ENCODE results near the gene ZNF879.

Gene ZNF879

DNA sequence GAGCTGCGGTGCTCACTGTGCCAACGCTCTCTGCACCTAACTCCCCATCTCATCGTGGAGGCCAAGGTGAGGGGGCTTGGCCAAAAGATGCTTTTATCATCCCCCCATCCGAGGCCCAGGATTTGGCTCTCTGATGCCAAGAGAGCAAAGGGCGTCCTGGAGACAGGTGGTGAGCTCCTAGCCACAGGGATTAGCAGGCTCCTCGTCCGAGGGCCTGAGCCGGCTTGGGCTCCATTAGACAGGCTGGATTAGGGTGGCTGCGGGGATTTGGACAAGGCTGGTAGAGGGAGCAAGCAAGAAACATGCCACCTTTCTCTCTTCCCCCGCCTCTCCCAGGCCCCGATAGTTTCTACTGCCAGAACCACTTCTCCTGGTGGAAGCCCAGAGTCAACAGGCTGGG lies 27.4 kb upstream of the ZNF879 start:
- Histone ChIP-seq H3K9me3 (ENCODE audit: insufficient read depth, low read depth, low read length) (no peaks in the 10 kb centered on the region), H3K36me3 (ENCODE audit: insufficient read depth, low read length) (no peaks in the 10 kb centered on the region), H2AFZ (ENCODE audit: low read length) (no peak overlapping the region), H4K20me1 (ENCODE audit: insufficient read depth, low read length, poor library complexity, severe bottlenecking) (no peaks in the 10 kb centered on the region), H3F3A (ENCODE audit: low read depth) (no peaks in the 10 kb centered on the region), H3K4me3 (ENCODE audit: low read length, poor library complexity, severe bottlenecking) (no peak overlapping the region), H3K4me1 (ENCODE audit: insufficient read depth, low read length, poor library complexity, severe bottlenecking) (no peaks in the 10 kb centered on the region), H3K27me3 (ENCODE audit: insufficient read depth, low read length, poor library complexity, severe bottlenecking) (no peaks in the 10 kb centered on the region), H3K9ac (ENCODE audit: low read depth, low read length, poor library complexity, severe bottlenecking) (no peak overlapping the region), H3K79me2 (ENCODE audit: insufficient read depth, low read length) (no peaks in the 10 kb centered on the region), H3K9me2 (replicated peaks; ENCODE audit: low read depth, low read length) (no peaks in the 10 kb centered on the region), H3K4me2 (ENCODE audit: low read depth, low read length, poor library complexity, severe bottlenecking) (no peak overlapping the region)
- TF ChIP-seq, protein P1, sequence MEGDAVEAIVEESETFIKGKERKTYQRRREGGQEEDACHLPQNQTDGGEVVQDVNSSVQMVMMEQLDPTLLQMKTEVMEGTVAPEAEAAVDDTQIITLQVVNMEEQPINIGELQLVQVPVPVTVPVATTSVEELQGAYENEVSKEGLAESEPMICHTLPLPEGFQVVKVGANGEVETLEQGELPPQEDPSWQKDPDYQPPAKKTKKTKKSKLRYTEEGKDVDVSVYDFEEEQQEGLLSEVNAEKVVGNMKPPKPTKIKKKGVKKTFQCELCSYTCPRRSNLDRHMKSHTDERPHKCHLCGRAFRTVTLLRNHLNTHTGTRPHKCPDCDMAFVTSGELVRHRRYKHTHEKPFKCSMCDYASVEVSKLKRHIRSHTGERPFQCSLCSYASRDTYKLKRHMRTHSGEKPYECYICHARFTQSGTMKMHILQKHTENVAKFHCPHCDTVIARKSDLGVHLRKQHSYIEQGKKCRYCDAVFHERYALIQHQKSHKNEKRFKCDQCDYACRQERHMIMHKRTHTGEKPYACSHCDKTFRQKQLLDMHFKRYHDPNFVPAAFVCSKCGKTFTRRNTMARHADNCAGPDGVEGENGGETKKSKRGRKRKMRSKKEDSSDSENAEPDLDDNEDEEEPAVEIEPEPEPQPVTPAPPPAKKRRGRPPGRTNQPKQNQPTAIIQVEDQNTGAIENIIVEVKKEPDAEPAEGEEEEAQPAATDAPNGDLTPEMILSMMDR (conservative IDR thresholded peaks at IDR 0.05; ENCODE audit: low read length): no peak
- TF ChIP-seq EZH2phosphoT487 (IDR thresholded peaks at IDR 0.05; ENCODE audit: borderline replicate concordance): no peak

DNA sequence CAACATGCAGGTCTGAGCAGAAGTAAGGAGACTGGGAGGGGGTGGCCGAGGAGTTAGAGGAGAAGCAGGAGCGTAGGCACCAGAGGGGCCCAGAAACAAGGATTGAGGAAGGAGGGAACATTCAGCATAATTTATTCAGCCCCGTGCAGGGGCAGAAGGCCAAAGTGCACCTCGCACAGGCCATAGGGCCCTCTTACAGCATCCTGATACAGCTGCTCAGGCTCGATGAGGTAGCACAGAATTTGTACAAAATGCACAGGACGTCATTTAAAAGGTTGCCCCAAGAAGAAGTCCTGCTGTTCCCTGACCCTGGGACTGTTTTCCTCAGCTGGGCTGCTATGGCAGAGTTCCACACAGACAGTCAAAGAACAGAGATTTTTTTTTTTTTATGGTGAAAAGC lies 26.4 kb upstream of the ZNF879 start:
- H3K9me2 ChIP-seq (replicated peaks; ENCODE audit: low read depth, low read length): no peaks in the 10 kb centered on the region
- no peak overlapping the region for H3K9ac ChIP-seq (ENCODE audit: low read depth, low read length, poor library complexity, severe bottlenecking)
- H3K36me3 ChIP-seq (ENCODE audit: insufficient read depth, low read length): no peaks in the 10 kb centered on the region
- no peaks in the 10 kb centered on the region for H3F3A ChIP-seq (ENCODE audit: low read depth)
- no peaks in the 10 kb centered on the region for H3K4me1 ChIP-seq (ENCODE audit: insufficient read depth, low read length, poor library complexity, severe bottlenecking)
- no peak overlapping the region for H2AFZ ChIP-seq (ENCODE audit: low read length)
- no peak overlapping the region for H3K4me2 ChIP-seq (ENCODE audit: low read depth, low read length, poor library complexity, severe bottlenecking)
- H4K20me1 ChIP-seq (ENCODE audit: insufficient read depth, low read length, poor library complexity, severe bottlenecking): no peaks in the 10 kb centered on the region
- H3K79me2 ChIP-seq (ENCODE audit: insufficient read depth, low read length): no peaks in the 10 kb centered on the region
- H3K27me3 ChIP-seq (ENCODE audit: insufficient read depth, low read length, poor library complexity, severe bottlenecking): no peaks in the 10 kb centered on the region
- TF ChIP-seq EZH2phosphoT487 (IDR thresholded peaks at IDR 0.05; ENCODE audit: borderline replicate concordance): no peak
- TF ChIP-seq, protein P1 (conservative IDR thresholded peaks at IDR 0.05; ENCODE audit: low read length): no peak
- no peak overlapping the region for H3K4me3 ChIP-seq (ENCODE audit: low read length, poor library complexity, severe bottlenecking)
- no peaks in the 10 kb centered on the region for H3K9me3 ChIP-seq (ENCODE audit: insufficient read depth, low read depth, low read length)

DNA sequence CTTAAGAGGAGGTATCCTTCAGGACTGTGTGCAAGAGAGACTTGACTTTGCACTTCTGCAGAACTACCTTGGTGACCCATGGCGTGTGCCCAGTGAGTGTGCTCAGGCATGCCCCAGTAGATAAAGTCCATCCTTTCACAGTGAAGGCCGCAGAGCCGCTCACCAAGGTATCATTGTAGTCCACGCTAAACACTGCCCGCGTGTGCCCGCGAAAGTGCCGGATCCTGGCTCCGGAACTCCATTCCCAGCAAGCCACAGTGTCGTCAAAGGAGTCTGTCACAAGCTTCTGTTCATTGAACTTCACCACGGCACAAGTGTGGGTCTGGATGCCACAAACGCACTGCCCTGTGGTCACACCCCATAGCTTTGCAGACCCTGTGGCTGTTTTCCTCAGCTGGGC lies 25.2 kb upstream of the ZNF879 start:
- H3K79me2 ChIP-seq (ENCODE audit: insufficient read depth, low read length): no peaks in the 10 kb centered on the region
- no peaks in the 10 kb centered on the region for H3K27me3 ChIP-seq (ENCODE audit: insufficient read depth, low read length, poor library complexity, severe bottlenecking)
- H3K9me2 ChIP-seq (replicated peaks; ENCODE audit: low read depth, low read length): no peaks in the 10 kb centered on the region
- no peak overlapping the region for H3K9ac ChIP-seq (ENCODE audit: low read depth, low read length, poor library complexity, severe bottlenecking)
- H3K4me3 ChIP-seq (ENCODE audit: low read length, poor library complexity, severe bottlenecking): no peak overlapping the region
- TF ChIP-seq, protein P1 (conservative IDR thresholded peaks at IDR 0.05; ENCODE audit: low read length): no peak
- TF ChIP-seq EZH2phosphoT487 (IDR thresholded peaks at IDR 0.05; ENCODE audit: borderline replicate concordance): no peak
- H3K4me1 ChIP-seq (ENCODE audit: insufficient read depth, low read length, poor library complexity, severe bottlenecking): no peaks in the 10 kb centered on the region
- H3K36me3 ChIP-seq (ENCODE audit: insufficient read depth, low read length): no peaks in the 10 kb centered on the region
- H3K9me3 ChIP-seq (ENCODE audit: insufficient read depth, low read depth, low read length): no peaks in the 10 kb centered on the region
- no peaks in the 10 kb centered on the region for H3F3A ChIP-seq (ENCODE audit: low read depth)
- no peak overlapping the region for H3K4me2 ChIP-seq (ENCODE audit: low read depth, low read length, poor library complexity, severe bottlenecking)
- H4K20me1 ChIP-seq (ENCODE audit: insufficient read depth, low read length, poor library complexity, severe bottlenecking): no peaks in the 10 kb centered on the region
- no peak overlapping the region for H2AFZ ChIP-seq (ENCODE audit: low read length)
